Parathyroid adenoma (tissue), 2 donors: ENCODE measurements around the gene CA5B.
"Not testable (repeated sequence)": the region's sequence is repeated elsewhere in the genome, so short reads cannot be mapped to it uniquely, and the experiment has no call there.

Experiments
- H2AFZ ChIP-seq: fragments of 300-600 bp; sonication (generic); one replicate; pipeline ENCODE4 v1.7.0; 2017; ENCODE audit warnings: antibody characterized with exemption, mild to moderate bottlenecking
- H3K27ac ChIP-seq: fragments of 300-600 bp; sonication (generic); one replicate; pipeline ENCODE4 v1.7.0; 2017
- H3K27me3 ChIP-seq: fragments of 300-600 bp; sonication (generic); one replicate; pipeline ENCODE4 v1.7.0; 2017; ENCODE audit warnings: low read length; ENCODE audit not compliant: control insufficient read depth, insufficient read depth
- H3K36me3 ChIP-seq: fragments of 300-600 bp; sonication (generic); one replicate; pipeline ENCODE4 v1.7.0; 2017; ENCODE audit warnings: low read length; ENCODE audit not compliant: control insufficient read depth, insufficient read depth
- H3K4me1 ChIP-seq: fragments of 300-600 bp; sonication (generic); one replicate; pipeline ENCODE4 v1.7.0; 2017; ENCODE audit warnings: control low read depth
- H3K4me2 ChIP-seq: fragments of 300-600 bp; sonication (generic); one replicate; pipeline ENCODE4 v1.7.0; 2017; ENCODE audit warnings: low read length
- H3K4me3 ChIP-seq: fragments of 300-600 bp; sonication (generic); one replicate; pipeline ENCODE4 v1.7.0; 2017; ENCODE audit warnings: low read depth, low read length
- H3K79me2 ChIP-seq: fragments of 300-600 bp; sonication (generic); one replicate; pipeline ENCODE4 v1.7.0; 2017; ENCODE audit warnings: control low read depth
- H3K9ac ChIP-seq: fragments of 300-600 bp; sonication (generic); one replicate; pipeline ENCODE4 v1.7.0; 2017; ENCODE audit warnings: mild to moderate bottlenecking
- H3K9me3 ChIP-seq: fragments of 300-600 bp; sonication (generic); one replicate; pipeline ENCODE4 v1.7.0; 2017; ENCODE audit warnings: low read length; ENCODE audit not compliant: control insufficient read depth
- CTCF ChIP-seq: fragments of 300-600 bp; sonication (generic); IDR thresholded peaks from one replicate; pipeline ENCODE4 v1.7.0; 2017; ENCODE audit warnings: antibody characterized with exemption, mild to moderate bottlenecking
- donor health status: primary hyperparathyroidism.

CA5B gene

GRCh38 chrX:15723887-15724517, 14.1 kb upstream of the CA5B start:
- no peak overlapping the region for H3K4me2 ChIP-seq

GRCh38 chrX:15724911-15725310, 13.2 kb upstream of the CA5B start:
- TF ChIP-seq CTCF: no peak
- Histone ChIP-seq H3K9me3 (no peaks in the 10 kb centered on the region), H3K27ac (no peak overlapping the region), H3K9ac (no peak overlapping the region), H3K79me2 (no peaks in the 10 kb centered on the region), H2AFZ (no peak overlapping the region), H3K27me3 (no peaks in the 10 kb centered on the region), H3K4me3 (no peak overlapping the region), H3K4me1 (no peaks in the 10 kb centered on the region), H3K36me3 (no peaks in the 10 kb centered on the region), H3K4me2 (no peak overlapping the region)

More at GRCh38 chrX:15723887-15724517, 14.1 kb upstream of the CA5B start:
- no peak overlapping the region for H2AFZ ChIP-seq
- H3K36me3 ChIP-seq: no peaks in the 10 kb centered on the region
- H3K4me3 ChIP-seq: no peak overlapping the region
- H3K9me3 ChIP-seq: no peaks in the 10 kb centered on the region
- TF ChIP-seq CTCF: no peak
- no peaks in the 10 kb centered on the region for H3K79me2 ChIP-seq
- H3K4me1 ChIP-seq: no peaks in the 10 kb centered on the region
- no peak overlapping the region for H3K27ac ChIP-seq
- no peaks in the 10 kb centered on the region for H3K27me3 ChIP-seq
- no peak overlapping the region for H3K9ac ChIP-seq

- H3K79me2 ChIP-seq, H3K9me3 ChIP-seq, H2AFZ ChIP-seq, H3K9ac ChIP-seq, H3K4me1 ChIP-seq, H3K27ac ChIP-seq, H3K4me2 ChIP-seq, H3K27me3 ChIP-seq, H3K36me3 ChIP-seq, H3K4me3 ChIP-seq: not testable (repeated sequence)
Measured at GRCh38 chrX:15731368-15731767, 6.7 kb upstream of the CA5B start.

- no peak for TF ChIP-seq CTCF
- H3K4me1 ChIP-seq: no peaks in the 10 kb centered on the region
- H3K4me3 ChIP-seq: peak overlapping the region; percentile 31
- no peaks in the 10 kb centered on the region for H3K36me3 ChIP-seq
- H3K9me3 ChIP-seq: no peaks in the 10 kb centered on the region
- H2AFZ ChIP-seq: peak overlapping the region; percentile 62
- H3K4me2 ChIP-seq: peak overlapping the region; percentile 49
- H3K79me2 ChIP-seq: no peaks in the 10 kb centered on the region
- no peaks in the 10 kb centered on the region for H3K27me3 ChIP-seq
- no peak overlapping the region for H3K27ac ChIP-seq
- no peak overlapping the region for H3K9ac ChIP-seq
Measured at GRCh38 chrX:15737190-15737958, 696 bp upstream of the CA5B start.

GRCh38 chrX:15739886-15740285, 1.8 kb downstream of the CA5B start:
- Histone ChIP-seq H3K4me1 (no peaks in the 10 kb centered on the region), H3K79me2 (no peaks in the 10 kb centered on the region), H3K27me3 (no peaks in the 10 kb centered on the region), H3K36me3 (no peaks in the 10 kb centered on the region), H3K4me2 (no peak overlapping the region), H3K9me3 (no peaks in the 10 kb centered on the region), H3K4me3 (no peak overlapping the region), H3K9ac (no peak overlapping the region), H3K27ac (no peak overlapping the region), H2AFZ (no peak overlapping the region)
- no peak for TF ChIP-seq CTCF
